Measurements from ENCODE around the gene KLKB1.
"Not testable (repeated sequence)": the region's sequence is repeated elsewhere in the genome, so short reads cannot be mapped to it uniquely, and the experiment has no call there.

Gene KLKB1

GRCh38 chr4:186226521-186227189 lies 652 bp upstream of the KLKB1 start:
- peaks cover 36% of the 10 kb centered on the region for H3K9me3 ChIP-seq (ENCODE audit: control insufficient read depth, insufficient read depth, low read depth, low read length)
- no peaks in the 10 kb centered on the region for H3K27me3 ChIP-seq (ENCODE audit: control insufficient read depth, insufficient read depth, low read length)
- no peak overlapping the region for H3K9ac ChIP-seq (ENCODE audit: low read length)
- no peaks in the 10 kb centered on the region; the same call in 1 of the 2 replicates for H3K4me1 ChIP-seq (ENCODE audit: control insufficient read depth, insufficient read depth, low read length)
- no peaks in the 10 kb centered on the region for H3K36me3 ChIP-seq (ENCODE audit: control insufficient read depth, insufficient read depth, low read length)
- H3K4me3 ChIP-seq (ENCODE audit: low read depth, low read length): no peak overlapping the region
- H3K27ac ChIP-seq (ENCODE audit: low read depth, low read length): no peak overlapping the region

- Histone ChIP-seq H3K9me3 (ENCODE audit: control insufficient read depth, insufficient read depth, low read depth, low read length) (peaks cover 31% of the 10 kb centered on the region), H3K4me1 (ENCODE audit: control insufficient read depth, insufficient read depth, low read length) (no peaks in the 10 kb centered on the region; the same call in 1 of the 2 replicates), H3K27ac (ENCODE audit: low read depth, low read length) (no peak overlapping the region), H3K9ac (ENCODE audit: low read length) (no peak overlapping the region), H3K4me3 (ENCODE audit: low read depth, low read length) (no peak overlapping the region), H3K36me3 (ENCODE audit: control insufficient read depth, insufficient read depth, low read length) (no peaks in the 10 kb centered on the region), H3K27me3 (ENCODE audit: control insufficient read depth, insufficient read depth, low read length) (no peaks in the 10 kb centered on the region)
Observed at GRCh38 chr4:186227744-186228513, 622 bp downstream of the KLKB1 start.

GRCh38 chr4:186228514-186228894 lies 1.2 kb downstream of the KLKB1 start:
- Histone ChIP-seq H3K4me3 (ENCODE audit: low read depth, low read length) (no peak overlapping the region), H3K9me3 (ENCODE audit: control insufficient read depth, insufficient read depth, low read depth, low read length) (peaks cover 26% of the 10 kb centered on the region), H3K4me1 (ENCODE audit: control insufficient read depth, insufficient read depth, low read length) (no peaks in the 10 kb centered on the region; the same call in 1 of the 2 replicates), H3K36me3 (ENCODE audit: control insufficient read depth, insufficient read depth, low read length) (no peaks in the 10 kb centered on the region), H3K9ac (ENCODE audit: low read length) (no peak overlapping the region), H3K27ac (ENCODE audit: low read depth, low read length) (no peak overlapping the region), H3K27me3 (ENCODE audit: control insufficient read depth, insufficient read depth, low read length) (no peaks in the 10 kb centered on the region)

- Histone ChIP-seq H3K36me3 (ENCODE audit: control insufficient read depth, insufficient read depth, low read length) (no peaks in the 10 kb centered on the region), H3K9me3 (ENCODE audit: control insufficient read depth, insufficient read depth, low read depth, low read length) (peaks cover 7% of the 10 kb centered on the region; the same call in 1 of the 2 replicates), H3K9ac (ENCODE audit: low read length) (no peak overlapping the region), H3K4me3 (ENCODE audit: low read depth, low read length) (no peak overlapping the region), H3K27ac (ENCODE audit: low read depth, low read length) (no peak overlapping the region), H3K4me1 (ENCODE audit: control insufficient read depth, insufficient read depth, low read length) (no peaks in the 10 kb centered on the region), H3K27me3 (ENCODE audit: control insufficient read depth, insufficient read depth, low read length) (no peaks in the 10 kb centered on the region)
Observed at GRCh38 chr4:186234367-186234766, 7.1 kb downstream of the KLKB1 start.

- H3K27me3 ChIP-seq (ENCODE audit: control insufficient read depth, insufficient read depth, low read length): no peaks in the 10 kb centered on the region
- H3K4me1 ChIP-seq (ENCODE audit: control insufficient read depth, insufficient read depth, low read length): peaks cover 8% of the 10 kb centered on the region
- no peak overlapping the region for H3K4me3 ChIP-seq (ENCODE audit: low read depth, low read length)
- no peaks in the 10 kb centered on the region for H3K36me3 ChIP-seq (ENCODE audit: control insufficient read depth, insufficient read depth, low read length)
- peaks cover 7% of the 10 kb centered on the region; the same call in 1 of the 2 replicates for H3K9me3 ChIP-seq (ENCODE audit: control insufficient read depth, insufficient read depth, low read depth, low read length)
- no peak overlapping the region for H3K27ac ChIP-seq (ENCODE audit: low read depth, low read length)
- no peak overlapping the region for H3K9ac ChIP-seq (ENCODE audit: low read length)
Observed at GRCh38 chr4:186236126-186236525, 8.8 kb downstream of the KLKB1 start.

GRCh38 chr4:186240452-186240847 lies 13.1 kb downstream of the KLKB1 start:
- H3K36me3 ChIP-seq (ENCODE audit: control insufficient read depth, insufficient read depth, low read length): peaks cover 24% of the 10 kb centered on the region; the same call in 1 of the 2 replicates
- no peak overlapping the region for H3K4me3 ChIP-seq (ENCODE audit: low read depth, low read length)
- H3K9ac ChIP-seq (ENCODE audit: low read length): peak overlapping the region; percentile 63
- peaks cover 19% of the 10 kb centered on the region for H3K4me1 ChIP-seq (ENCODE audit: control insufficient read depth, insufficient read depth, low read length)
- peaks cover 10% of the 10 kb centered on the region; the same call in 1 of the 2 replicates for H3K9me3 ChIP-seq (ENCODE audit: control insufficient read depth, insufficient read depth, low read depth, low read length)
- H3K27me3 ChIP-seq (ENCODE audit: control insufficient read depth, insufficient read depth, low read length): no peaks in the 10 kb centered on the region
- peak overlapping the region; percentile 78; the same call in 1 of the 2 replicates for H3K27ac ChIP-seq (ENCODE audit: low read depth, low read length)

- H3K9ac ChIP-seq (ENCODE audit: low read length): peak overlapping the region; percentile 63
- H3K4me1 ChIP-seq (ENCODE audit: control insufficient read depth, insufficient read depth, low read length): peaks cover 19% of the 10 kb centered on the region
- peak overlapping the region; percentile 78; the same call in 1 of the 2 replicates for H3K27ac ChIP-seq (ENCODE audit: low read depth, low read length)
- peak overlapping the region; percentile 19; the same call in 1 of the 2 replicates for H3K4me3 ChIP-seq (ENCODE audit: low read depth, low read length)
- peaks cover 12% of the 10 kb centered on the region for H3K9me3 ChIP-seq (ENCODE audit: control insufficient read depth, insufficient read depth, low read depth, low read length)
- peaks cover 24% of the 10 kb centered on the region; the same call in 1 of the 2 replicates for H3K36me3 ChIP-seq (ENCODE audit: control insufficient read depth, insufficient read depth, low read length)
- no peaks in the 10 kb centered on the region for H3K27me3 ChIP-seq (ENCODE audit: control insufficient read depth, insufficient read depth, low read length)
Observed at GRCh38 chr4:186240848-186241491, 13.7 kb downstream of the KLKB1 start.

GRCh38 chr4:186241616-186242015 lies 14.3 kb downstream of the KLKB1 start:
- peaks cover 19% of the 10 kb centered on the region for H3K4me1 ChIP-seq (ENCODE audit: control insufficient read depth, insufficient read depth, low read length)
- H3K4me3 ChIP-seq (ENCODE audit: low read depth, low read length): peak overlapping the region; percentile 19
- H3K9me3 ChIP-seq (ENCODE audit: control insufficient read depth, insufficient read depth, low read depth, low read length): peaks cover 13% of the 10 kb centered on the region
- H3K9ac ChIP-seq (ENCODE audit: low read length): peak overlapping the region; percentile 63
- H3K27me3 ChIP-seq (ENCODE audit: control insufficient read depth, insufficient read depth, low read length): no peaks in the 10 kb centered on the region
- peaks cover 25% of the 10 kb centered on the region; the same call in 1 of the 2 replicates for H3K36me3 ChIP-seq (ENCODE audit: control insufficient read depth, insufficient read depth, low read length)
- H3K27ac ChIP-seq (ENCODE audit: low read depth, low read length): peak overlapping the region; percentile 78; the same call in 1 of the 2 replicates

- H3K4me1 ChIP-seq (ENCODE audit: control insufficient read depth, insufficient read depth, low read length): peaks cover 19% of the 10 kb centered on the region
- H3K9ac ChIP-seq (ENCODE audit: low read length): peak overlapping the region; percentile 96
- H3K27ac ChIP-seq (ENCODE audit: low read depth, low read length): peak overlapping the region; percentile 78; the same call in 1 of the 2 replicates
- peak overlapping the region; percentile 65 for H3K4me3 ChIP-seq (ENCODE audit: low read depth, low read length)
- H3K36me3 ChIP-seq (ENCODE audit: control insufficient read depth, insufficient read depth, low read length): peaks cover 29% of the 10 kb centered on the region; the same call in 1 of the 2 replicates
- not testable (repeated sequence) for H3K27me3 ChIP-seq (ENCODE audit: control insufficient read depth, insufficient read depth, low read length)
- H3K9me3 ChIP-seq (ENCODE audit: control insufficient read depth, insufficient read depth, low read depth, low read length): peaks cover 13% of the 10 kb centered on the region
Observed at GRCh38 chr4:186242031-186242430, 14.7 kb downstream of the KLKB1 start.

GRCh38 chr4:186243331-186243730 lies 16.0 kb downstream of the KLKB1 start:
- peaks cover 29% of the 10 kb centered on the region; the same call in 1 of the 2 replicates for H3K36me3 ChIP-seq (ENCODE audit: control insufficient read depth, insufficient read depth, low read length)
- H3K9ac ChIP-seq (ENCODE audit: low read length): peak overlapping the region; percentile 96
- H3K9me3 ChIP-seq (ENCODE audit: control insufficient read depth, insufficient read depth, low read depth, low read length): peaks cover 9% of the 10 kb centered on the region
- H3K4me3 ChIP-seq (ENCODE audit: low read depth, low read length): peak overlapping the region; percentile 65
- peaks cover 24% of the 10 kb centered on the region for H3K4me1 ChIP-seq (ENCODE audit: control insufficient read depth, insufficient read depth, low read length)
- no peak overlapping the region for H3K27ac ChIP-seq (ENCODE audit: low read depth, low read length)
- no peaks in the 10 kb centered on the region for H3K27me3 ChIP-seq (ENCODE audit: control insufficient read depth, insufficient read depth, low read length)

Data from HUES6 (cell line).